GM12874 (cell line): ENCODE data around the gene NCAPD2.

Experiments
- CTCF ChIP-seq: IDR thresholded peaks from 2 replicates; pipeline ENCODE4 v1.5.1; 2011; ENCODE audit warnings: low read depth, mild to moderate bottlenecking, control low read depth, low read length, moderate library complexity; ENCODE audit not compliant: insufficient read depth

NCAPD2 gene

GRCh38 chr12:6526766-6527525 lies 33.0 kb downstream of the NCAPD2 start:
- TF ChIP-seq CTCF = no peak

GRCh38 chr12:6527711-6528110 lies 33.8 kb downstream of the NCAPD2 start:
- no peak for TF ChIP-seq CTCF

- TF ChIP-seq CTCF = no peak
These were observed 34.8 kb downstream of the NCAPD2 start for GRCh38 chr12:6528539-6529235.

- TF ChIP-seq CTCF = no peak
These were observed 35.4 kb downstream of the NCAPD2 start for GRCh38 chr12:6529291-6529737.

GRCh38 chr12:6530576-6531260 lies 36.8 kb downstream of the NCAPD2 start:
- TF ChIP-seq CTCF = no peak

- TF ChIP-seq CTCF = no peak
These were observed 38.4 kb downstream of the NCAPD2 start for GRCh38 chr12:6532051-6532926.
